OCI-LY7 (cell line): ENCODE data around the gene RRAGC.

ENCODE experiments used
- CTCF ChIP-seq: fragments of 200-600 bp; sonication (generic); conservative IDR thresholded peaks from 2 replicates; pipeline ENCODE4 v1.5.1; 2014; ENCODE audit warnings: mild to moderate bottlenecking, antibody characterized with exemption, low read length, moderate library complexity, mixed read lengths
- EZH2phosphoT487 ChIP-seq: fragments of 200-600 bp; sonication (generic); IDR thresholded peaks from 2 replicates; pipeline ENCODE4 v1.6.1; 2018; ENCODE audit warnings: low read depth, borderline replicate concordance, mild to moderate bottlenecking, mixed run types, antibody characterized with exemption, low read length, moderate library complexity, mixed read lengths

- no peak for TF ChIP-seq CTCF
- no peak for TF ChIP-seq EZH2phosphoT487
Observed at GRCh38 chr1:38820860-38821259, 38.7 kb downstream of the RRAGC start.
